Measurements from ENCODE around the gene MPPED2. TPM values are rescaled to one million over a fixed set of nuclear protein-coding genes. Genes with fewer than 3 reads are reported as not detected.

The MPPED2 gene
- total and polyA plus RNA-seq, 8 donors, result 0.12 to 10.3 (median 2.5) TPM

DNA sequence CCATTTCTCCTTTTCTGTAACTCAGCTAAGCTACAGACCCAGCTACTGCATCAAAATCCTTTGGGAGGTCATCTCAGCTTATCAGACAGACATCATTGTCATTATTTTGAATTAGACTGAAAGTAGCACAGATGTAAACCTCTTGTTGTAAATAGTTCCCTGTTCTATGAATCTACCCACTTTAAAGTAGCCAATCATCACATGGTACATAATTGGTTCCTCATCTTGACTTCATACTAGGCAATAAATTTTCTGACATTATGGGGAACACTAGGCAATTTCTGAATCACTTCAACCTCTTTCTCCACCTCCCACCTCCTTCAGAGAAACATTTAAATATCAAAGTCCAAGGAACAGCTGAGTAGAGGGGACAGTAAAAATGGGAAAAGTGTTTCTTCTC is 47.9 kb downstream of the MPPED2 start:
- TF ChIP-seq POLR2A (IDR thresholded peaks at IDR 0.05) (no peak), EP300 (IDR thresholded peaks at IDR 0.05) (no peak), POLR2AphosphoS5 (IDR thresholded peaks at IDR 0.05) (no peak)
- TF ChIP-seq, protein P1, sequence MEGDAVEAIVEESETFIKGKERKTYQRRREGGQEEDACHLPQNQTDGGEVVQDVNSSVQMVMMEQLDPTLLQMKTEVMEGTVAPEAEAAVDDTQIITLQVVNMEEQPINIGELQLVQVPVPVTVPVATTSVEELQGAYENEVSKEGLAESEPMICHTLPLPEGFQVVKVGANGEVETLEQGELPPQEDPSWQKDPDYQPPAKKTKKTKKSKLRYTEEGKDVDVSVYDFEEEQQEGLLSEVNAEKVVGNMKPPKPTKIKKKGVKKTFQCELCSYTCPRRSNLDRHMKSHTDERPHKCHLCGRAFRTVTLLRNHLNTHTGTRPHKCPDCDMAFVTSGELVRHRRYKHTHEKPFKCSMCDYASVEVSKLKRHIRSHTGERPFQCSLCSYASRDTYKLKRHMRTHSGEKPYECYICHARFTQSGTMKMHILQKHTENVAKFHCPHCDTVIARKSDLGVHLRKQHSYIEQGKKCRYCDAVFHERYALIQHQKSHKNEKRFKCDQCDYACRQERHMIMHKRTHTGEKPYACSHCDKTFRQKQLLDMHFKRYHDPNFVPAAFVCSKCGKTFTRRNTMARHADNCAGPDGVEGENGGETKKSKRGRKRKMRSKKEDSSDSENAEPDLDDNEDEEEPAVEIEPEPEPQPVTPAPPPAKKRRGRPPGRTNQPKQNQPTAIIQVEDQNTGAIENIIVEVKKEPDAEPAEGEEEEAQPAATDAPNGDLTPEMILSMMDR (IDR thresholded peaks at IDR 0.05), result no peak
- H3K4me3 ChIP-seq, result no peak overlapping the region
- no peaks in the 10 kb centered on the region for H3K4me1 ChIP-seq
- H3K36me3 ChIP-seq, result no peaks in the 10 kb centered on the region
- H3K27ac ChIP-seq, result no peak overlapping the region
- H3K9me3 ChIP-seq, result no peaks in the 10 kb centered on the region
- H3K27me3 ChIP-seq, result no peaks in the 10 kb centered on the region
- no peak for DNase-seq
- intact Hi-C loops (cut with DNase I; ENCODE audit: low total_unique reads), result no loop called here

DNA sequence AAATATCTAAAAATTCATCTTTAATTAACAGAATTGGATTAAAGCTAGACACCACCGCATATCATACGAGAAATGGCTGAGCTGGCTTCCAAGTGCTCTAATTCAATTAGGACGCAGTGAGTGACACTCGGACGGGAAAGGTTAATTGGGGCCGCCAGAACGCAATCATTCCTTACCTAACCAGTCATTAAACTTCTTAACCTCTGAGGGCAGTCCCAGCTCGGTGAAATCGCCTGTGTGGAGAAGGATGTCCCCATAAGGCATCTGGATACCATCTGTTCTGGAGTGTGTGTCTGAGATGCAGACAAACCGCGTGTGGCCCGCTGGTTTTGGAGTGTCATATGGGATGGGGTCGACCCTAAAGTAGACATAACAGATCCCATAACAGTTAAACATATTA is 50.3 kb downstream of the MPPED2 start:
- intact Hi-C loops (cut with DNase I; ENCODE audit: low total_unique reads), result no loop called here
- Histone ChIP-seq H3K4me3 (no peak overlapping the region), H3K27ac (no peak overlapping the region), H3K36me3 (no peaks in the 10 kb centered on the region), H3K9me3 (no peaks in the 10 kb centered on the region), H3K27me3 (no peaks in the 10 kb centered on the region), H3K4me1 (no peaks in the 10 kb centered on the region)
- DNase-seq, result no peak
- TF ChIP-seq POLR2A (IDR thresholded peaks at IDR 0.05), result no peak
- TF ChIP-seq POLR2AphosphoS5 (IDR thresholded peaks at IDR 0.05), result no peak
- TF ChIP-seq, protein P1 (IDR thresholded peaks at IDR 0.05), result no peak
- no peak for TF ChIP-seq EP300 (IDR thresholded peaks at IDR 0.05)
- WGBS, 5 donors, result 75 to 84% (median 82%) methylated on average over 13 of the region's 13 CpGs

DNA sequence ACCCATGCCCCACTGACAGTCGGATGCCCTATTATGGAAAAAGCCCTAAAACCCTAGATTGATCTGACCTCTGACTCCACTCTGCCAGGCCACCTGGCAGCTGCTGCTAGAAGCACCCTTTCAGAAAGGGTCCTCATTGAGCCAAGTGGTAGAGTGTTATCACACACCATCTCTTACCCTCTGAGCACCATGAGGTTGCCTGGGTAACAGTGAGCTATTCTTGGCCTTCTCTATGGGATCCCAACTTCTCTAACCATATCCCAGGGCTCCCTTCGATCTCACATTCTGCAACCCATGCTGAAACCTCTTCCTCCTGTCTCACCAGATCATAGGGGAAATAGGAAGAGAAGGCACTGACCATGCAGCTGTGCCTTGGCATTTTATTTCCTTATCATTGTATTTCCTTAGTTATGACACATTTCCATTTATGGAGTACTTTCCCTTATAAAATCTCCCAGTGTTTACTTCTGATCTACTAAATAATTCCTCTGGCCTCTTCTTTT is 52.7 kb downstream of the MPPED2 start:
- H3K27me3 ChIP-seq, result no peaks in the 10 kb centered on the region
- H3K9me3 ChIP-seq, result no peaks in the 10 kb centered on the region
- no peak overlapping the region for H3K4me3 ChIP-seq
- WGBS, 5 donors, result 75 to 89% (median 82%) methylated on average over 2 of the region's 2 CpGs
- intact Hi-C loops (cut with DNase I; ENCODE audit: low total_unique reads), result no loop called here
- H3K36me3 ChIP-seq, result no peaks in the 10 kb centered on the region
- H3K27ac ChIP-seq, result no peak overlapping the region
- H3K4me1 ChIP-seq, result no peaks in the 10 kb centered on the region
- no peak for TF ChIP-seq POLR2AphosphoS5 (IDR thresholded peaks at IDR 0.05)
- no peak for TF ChIP-seq EP300 (IDR thresholded peaks at IDR 0.05)
- TF ChIP-seq, protein P1 (IDR thresholded peaks at IDR 0.05), result no peak
- TF ChIP-seq POLR2A (IDR thresholded peaks at IDR 0.05), result no peak
- DNase-seq, result no peak

DNA sequence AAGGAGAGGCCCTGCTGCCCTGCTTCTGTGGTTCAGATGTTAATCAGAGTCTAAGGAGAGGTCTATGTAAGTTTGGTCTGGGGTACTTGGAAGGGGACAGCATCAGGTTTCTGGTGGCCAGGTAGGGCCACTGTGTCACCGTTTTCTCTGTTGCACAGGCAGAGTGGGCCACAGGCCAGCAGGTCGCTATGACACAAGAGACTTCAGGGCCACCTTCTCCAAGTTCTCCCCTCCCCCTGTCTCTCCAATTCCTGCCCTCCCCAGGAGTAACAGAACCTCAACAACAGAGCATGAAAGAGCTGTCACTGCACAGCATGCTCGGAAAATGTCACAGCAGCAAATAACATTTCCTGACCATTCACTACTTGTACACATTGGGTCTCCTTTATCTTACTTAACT is 58.6 kb downstream of the MPPED2 start:
- intact Hi-C loops (cut with DNase I; ENCODE audit: low total_unique reads), result no loop called here

More for the DNA sequence above, 58.6 kb downstream of the MPPED2 start:
- WGBS, 5 donors, result 46 to 66% (median 53%) methylated on average over 3 of the region's 3 CpGs
- TF ChIP-seq POLR2A (IDR thresholded peaks at IDR 0.05), result no peak
- TF ChIP-seq, protein P1 (IDR thresholded peaks at IDR 0.05), result no peak
- no peak for TF ChIP-seq EP300 (IDR thresholded peaks at IDR 0.05)
- no peak for TF ChIP-seq POLR2AphosphoS5 (IDR thresholded peaks at IDR 0.05)
- no peak overlapping the region for H3K27ac ChIP-seq
- no peaks in the 10 kb centered on the region for H3K36me3 ChIP-seq
- no peak for DNase-seq
- no peaks in the 10 kb centered on the region for H3K9me3 ChIP-seq
- no peak overlapping the region for H3K4me3 ChIP-seq
- H3K4me1 ChIP-seq, result no peaks in the 10 kb centered on the region
- no peaks in the 10 kb centered on the region for H3K27me3 ChIP-seq

Measured in stomach (tissue), 9 donors.